SU-DHL-6 (cell line): ENCODE results near the gene ZSCAN31.
A peak's percentile ranks its signal among the peaks of the same experiment; 100 is the strongest.

Experiments
- H2AFZ ChIP-seq: fragments of 200-600 bp; sonication (generic); 2 replicates; pipeline ENCODE4 v1.6.1; 2014; ENCODE audit warnings: low read depth, mild to moderate bottlenecking, moderate library complexity, mixed read lengths, antibody characterized with exemption, low read length; ENCODE audit not compliant: severe bottlenecking
- H3F3A ChIP-seq: fragments of 200-600 bp; shearing (Covaris generic); 2 replicates; pipeline ENCODE4 v1.6.0; 2016; ENCODE audit warnings: antibody characterized with exemption, mild to moderate bottlenecking; ENCODE audit not compliant: insufficient read depth
- H3K27ac ChIP-seq: fragments of 200-600 bp; sonication (generic); 2 replicates; pipeline ENCODE4 v1.5.1; 2016; ENCODE audit warnings: low read depth, mild to moderate bottlenecking, low read length, moderate library complexity, mixed read lengths
- H3K27me3 ChIP-seq: fragments of 200-600 bp; sonication (generic), shearing (Covaris generic); 2 replicates; pipeline ENCODE4 v1.6.0; 2014; ENCODE audit warnings: mild to moderate bottlenecking, low read length
- H3K36me3 ChIP-seq: fragments of 200-600 bp; sonication (generic); 2 replicates; pipeline ENCODE4 v1.6.1; 2014; ENCODE audit warnings: mild to moderate bottlenecking, low read length, mixed read lengths
- H3K4me2 ChIP-seq: fragments of 300-600, 200-600 bp; shearing (Covaris generic), sonication (generic); 2 replicates; pipeline ENCODE4 v1.6.0; 2014; ENCODE audit warnings: low read length, low read depth, mild to moderate bottlenecking; ENCODE audit not compliant: poor library complexity, severe bottlenecking
- H3K4me3 ChIP-seq: fragments of 200-600 bp; sonication (generic); 2 replicates; pipeline ENCODE4 v1.5.1; 2014; ENCODE audit warnings: antibody characterized with exemption, low read length, mild to moderate bottlenecking, mixed read lengths; ENCODE audit not compliant: insufficient read depth, poor library complexity, severe bottlenecking
- H3K79me2 ChIP-seq: fragments of 200-600 bp; sonication (generic); 2 replicates; pipeline ENCODE4 v1.6.1; 2014; ENCODE audit warnings: mild to moderate bottlenecking, low read length, moderate library complexity; ENCODE audit not compliant: insufficient read depth
- H3K9ac ChIP-seq: fragments of 200-600 bp; sonication (generic); 2 replicates; pipeline ENCODE4 v1.7.0; 2014; ENCODE audit warnings: mild to moderate bottlenecking, low read length
- H3K9me2 ChIP-seq: fragments of 200-600 bp; sonication (generic); replicated peaks from 2 replicates; pipeline ENCODE4 v1.6.1; 2014; ENCODE audit warnings: low read length; ENCODE audit not compliant: insufficient read depth
- H3K9me3 ChIP-seq: fragments of 200-600 bp; sonication (generic); 2 replicates; pipeline ENCODE4 v1.6.1; 2014; ENCODE audit warnings: low read length, mixed read lengths; ENCODE audit not compliant: insufficient read depth
- H4K20me1 ChIP-seq: fragments of 200-600 bp; sonication (generic); 2 replicates; pipeline ENCODE4 v1.6.1; 2014; ENCODE audit warnings: low read depth, mild to moderate bottlenecking, antibody characterized with exemption, low read length, moderate library complexity, mixed read lengths
- EZH2phosphoT487 ChIP-seq: fragments of 200-600 bp; sonication (generic), shearing (Covaris generic); conservative IDR thresholded peaks from 2 replicates; pipeline ENCODE4 v1.6.1; 2018; ENCODE audit warnings: mild to moderate bottlenecking, antibody characterized with exemption, low read length, moderate library complexity, mixed read lengths
- TF ChIP-seq, protein P1 (sequence below): fragments of 200-600 bp; sonication (generic); IDR thresholded peaks from one replicate; pipeline ENCODE4 v1.5.1; 2017; ENCODE audit warnings: antibody characterized with exemption, mild to moderate bottlenecking, low read length, moderate library complexity; ENCODE audit not compliant: insufficient read depth, poor library complexity, severe bottlenecking

Gene ZSCAN31

DNA sequence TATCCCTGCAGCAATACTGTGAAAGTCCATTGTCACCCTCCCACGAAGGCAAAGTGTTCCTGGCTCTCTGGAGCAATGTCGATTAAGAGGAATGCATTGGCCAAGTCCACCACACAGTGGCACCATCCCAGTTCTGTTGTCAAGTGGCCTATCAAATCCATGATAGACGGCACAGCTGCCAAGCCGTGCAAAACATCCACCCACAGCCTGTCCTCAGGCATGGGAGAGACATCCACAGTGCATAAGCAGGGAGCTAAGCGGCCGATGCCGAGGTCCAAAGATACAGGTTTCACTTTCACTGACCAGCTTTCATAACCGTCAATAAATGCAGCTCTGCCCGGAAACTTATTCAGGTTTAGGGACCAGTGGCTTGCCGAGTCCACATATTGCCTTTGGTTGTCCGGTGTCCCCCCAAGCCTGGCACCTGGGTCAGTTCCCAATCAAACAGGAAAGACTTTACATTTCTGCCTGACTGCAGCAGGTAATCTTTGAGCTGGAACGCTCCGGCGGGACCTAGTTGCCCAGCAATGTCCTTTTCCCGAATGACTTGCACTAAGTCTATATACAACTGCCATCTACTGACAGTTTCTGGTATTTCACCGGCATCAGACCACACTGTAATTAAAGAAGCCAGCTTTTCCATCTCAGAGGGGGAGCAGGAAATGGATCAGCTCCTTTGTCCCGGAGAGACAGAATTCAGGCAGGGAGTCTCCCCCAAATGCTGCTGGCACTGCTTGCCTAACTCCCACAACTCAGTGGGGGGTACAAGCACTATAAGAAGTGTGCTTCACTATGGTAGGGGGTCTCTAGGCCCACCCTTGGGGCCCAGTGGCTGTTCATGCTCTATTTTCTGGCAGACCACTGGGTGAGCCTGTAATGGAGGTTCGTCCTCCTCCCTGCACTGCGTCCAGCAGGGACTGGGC lies 20.1 kb upstream of the ZSCAN31 start:
- Histone ChIP-seq H3K36me3 (peaks cover 5% of the 10 kb centered on the region; the same call in 1 of the 2 replicates), H2AFZ (peak overlapping the region; percentile 69), H3K4me2 (peak overlapping the region; percentile 66), H3K9me3 (peaks cover 13% of the 10 kb centered on the region; the same call in 1 of the 2 replicates), H3K9ac (peak overlapping the region; percentile 46), H3K4me3 (peak overlapping the region; percentile 46), H4K20me1 (no peaks in the 10 kb centered on the region), H3K79me2 (peaks cover 18% of the 10 kb centered on the region; the same call in 1 of the 2 replicates), H3K9me2 (no peaks in the 10 kb centered on the region), H3K27me3 (no peaks in the 10 kb centered on the region), H3F3A (peaks cover 2% of the 10 kb centered on the region; the same call in 1 of the 2 replicates), H3K27ac (no peak overlapping the region)
- TF ChIP-seq EZH2phosphoT487, result no peak
- TF ChIP-seq, protein P1, sequence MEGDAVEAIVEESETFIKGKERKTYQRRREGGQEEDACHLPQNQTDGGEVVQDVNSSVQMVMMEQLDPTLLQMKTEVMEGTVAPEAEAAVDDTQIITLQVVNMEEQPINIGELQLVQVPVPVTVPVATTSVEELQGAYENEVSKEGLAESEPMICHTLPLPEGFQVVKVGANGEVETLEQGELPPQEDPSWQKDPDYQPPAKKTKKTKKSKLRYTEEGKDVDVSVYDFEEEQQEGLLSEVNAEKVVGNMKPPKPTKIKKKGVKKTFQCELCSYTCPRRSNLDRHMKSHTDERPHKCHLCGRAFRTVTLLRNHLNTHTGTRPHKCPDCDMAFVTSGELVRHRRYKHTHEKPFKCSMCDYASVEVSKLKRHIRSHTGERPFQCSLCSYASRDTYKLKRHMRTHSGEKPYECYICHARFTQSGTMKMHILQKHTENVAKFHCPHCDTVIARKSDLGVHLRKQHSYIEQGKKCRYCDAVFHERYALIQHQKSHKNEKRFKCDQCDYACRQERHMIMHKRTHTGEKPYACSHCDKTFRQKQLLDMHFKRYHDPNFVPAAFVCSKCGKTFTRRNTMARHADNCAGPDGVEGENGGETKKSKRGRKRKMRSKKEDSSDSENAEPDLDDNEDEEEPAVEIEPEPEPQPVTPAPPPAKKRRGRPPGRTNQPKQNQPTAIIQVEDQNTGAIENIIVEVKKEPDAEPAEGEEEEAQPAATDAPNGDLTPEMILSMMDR, result peak; percentile 83

DNA sequence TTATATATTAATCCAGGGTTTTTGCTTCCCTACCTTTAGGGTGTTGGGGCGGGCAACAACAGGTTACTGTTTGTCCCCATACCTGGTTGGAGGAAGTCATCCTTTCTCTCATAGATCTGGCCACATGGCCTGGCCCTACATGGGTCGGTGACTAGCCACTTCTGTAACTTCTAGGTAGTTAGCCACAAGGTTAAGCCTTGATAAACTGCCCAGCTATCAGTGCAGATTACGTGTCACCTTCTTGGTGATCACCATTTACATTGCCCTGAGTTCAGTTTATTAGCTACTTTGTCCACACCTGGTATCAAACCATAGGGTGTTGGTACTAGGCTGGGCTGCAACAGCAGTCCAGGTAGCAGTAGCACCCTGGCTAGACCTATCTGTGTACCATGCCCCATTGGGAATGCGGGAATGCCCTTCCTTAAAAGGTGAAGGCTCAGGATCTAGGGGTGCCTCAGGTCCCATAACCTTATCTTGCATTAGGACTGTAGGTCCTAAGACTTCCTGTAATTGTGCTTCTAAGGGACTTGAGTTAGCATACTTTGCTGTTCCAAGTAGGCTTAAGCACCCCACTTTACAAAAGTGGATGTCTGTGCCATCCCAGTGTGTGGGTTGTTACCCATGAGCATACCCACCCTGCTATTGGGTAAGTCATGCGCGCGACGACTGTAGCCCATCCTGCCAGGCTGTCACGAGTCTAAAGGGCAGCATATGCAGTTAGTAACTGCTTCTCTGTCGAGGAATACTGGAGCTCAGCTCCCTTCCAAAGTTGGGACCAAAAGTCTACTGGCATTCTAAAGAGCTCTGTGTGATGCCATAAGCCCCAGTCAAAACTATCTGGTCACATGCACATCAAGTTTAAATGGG lies 19.0 kb upstream of the ZSCAN31 start:
- H3K27ac ChIP-seq, result no peak overlapping the region
- H2AFZ ChIP-seq, result no peak overlapping the region
- no peak overlapping the region for H3K4me3 ChIP-seq
- H3K4me2 ChIP-seq, result no peak overlapping the region
- H3K9me3 ChIP-seq, result peaks cover 13% of the 10 kb centered on the region; the same call in 1 of the 2 replicates
- H3F3A ChIP-seq, result peaks cover 5% of the 10 kb centered on the region; the same call in 1 of the 2 replicates
- peaks cover 27% of the 10 kb centered on the region; the same call in 1 of the 2 replicates for H3K79me2 ChIP-seq
- H3K36me3 ChIP-seq, result peaks cover 5% of the 10 kb centered on the region; the same call in 1 of the 2 replicates
- no peaks in the 10 kb centered on the region for H3K9me2 ChIP-seq
- no peaks in the 10 kb centered on the region for H4K20me1 ChIP-seq
- TF ChIP-seq, protein P1, result no peak
- no peak for TF ChIP-seq EZH2phosphoT487
- no peaks in the 10 kb centered on the region for H3K27me3 ChIP-seq
- H3K9ac ChIP-seq, result no peak overlapping the region

DNA sequence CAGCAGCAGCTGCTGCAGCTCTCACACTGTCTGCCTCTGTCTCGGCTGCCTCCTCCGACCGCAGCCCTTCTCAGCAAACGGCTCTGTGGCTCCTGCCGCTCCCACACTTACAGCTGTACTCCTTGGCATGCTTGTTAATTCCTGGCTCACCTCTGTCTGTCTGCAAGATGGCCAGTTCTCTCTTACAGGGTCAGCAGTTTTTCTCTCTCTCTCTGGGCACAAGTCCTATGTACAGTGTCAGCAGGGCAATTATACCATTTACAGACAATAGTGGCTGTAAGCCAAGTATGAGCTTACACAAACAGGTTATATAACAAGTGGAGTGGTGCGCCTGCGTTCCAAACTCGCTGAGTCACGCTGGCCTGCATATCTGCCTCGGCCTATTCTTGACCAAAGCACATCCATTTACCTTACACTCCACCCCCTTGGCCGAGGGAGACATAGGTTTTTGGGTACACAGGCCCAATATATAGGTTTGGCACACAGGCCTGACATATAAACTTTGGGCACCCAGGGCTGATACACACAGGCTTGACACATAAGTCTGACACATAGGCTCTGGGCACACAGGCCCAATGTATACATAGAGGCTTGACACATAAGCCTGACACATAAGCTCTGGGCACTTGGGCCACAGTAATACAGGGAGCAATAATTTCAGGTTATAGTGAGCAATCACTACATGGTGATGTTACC lies 18.2 kb upstream of the ZSCAN31 start:
- H3K4me3 ChIP-seq, result no peak overlapping the region
- peaks cover 5% of the 10 kb centered on the region; the same call in 1 of the 2 replicates for H3K36me3 ChIP-seq
- peaks cover 5% of the 10 kb centered on the region; the same call in 1 of the 2 replicates for H3F3A ChIP-seq
- H3K27me3 ChIP-seq, result no peaks in the 10 kb centered on the region
- no peak for TF ChIP-seq EZH2phosphoT487
- TF ChIP-seq, protein P1, result no peak
- no peaks in the 10 kb centered on the region for H4K20me1 ChIP-seq
- H3K79me2 ChIP-seq, result peaks cover 27% of the 10 kb centered on the region; the same call in 1 of the 2 replicates
- no peak overlapping the region for H3K4me2 ChIP-seq
- peaks cover 13% of the 10 kb centered on the region; the same call in 1 of the 2 replicates for H3K9me3 ChIP-seq
- H3K9ac ChIP-seq, result no peak overlapping the region
- H3K27ac ChIP-seq, result no peak overlapping the region
- no peaks in the 10 kb centered on the region for H3K9me2 ChIP-seq
- no peak overlapping the region for H2AFZ ChIP-seq
